ENCODE data around the gene CLUH. TPM values are rescaled to one million over a fixed set of nuclear protein-coding genes. Genes with fewer than 3 reads are reported as not detected.

The CLUH gene, protein sequence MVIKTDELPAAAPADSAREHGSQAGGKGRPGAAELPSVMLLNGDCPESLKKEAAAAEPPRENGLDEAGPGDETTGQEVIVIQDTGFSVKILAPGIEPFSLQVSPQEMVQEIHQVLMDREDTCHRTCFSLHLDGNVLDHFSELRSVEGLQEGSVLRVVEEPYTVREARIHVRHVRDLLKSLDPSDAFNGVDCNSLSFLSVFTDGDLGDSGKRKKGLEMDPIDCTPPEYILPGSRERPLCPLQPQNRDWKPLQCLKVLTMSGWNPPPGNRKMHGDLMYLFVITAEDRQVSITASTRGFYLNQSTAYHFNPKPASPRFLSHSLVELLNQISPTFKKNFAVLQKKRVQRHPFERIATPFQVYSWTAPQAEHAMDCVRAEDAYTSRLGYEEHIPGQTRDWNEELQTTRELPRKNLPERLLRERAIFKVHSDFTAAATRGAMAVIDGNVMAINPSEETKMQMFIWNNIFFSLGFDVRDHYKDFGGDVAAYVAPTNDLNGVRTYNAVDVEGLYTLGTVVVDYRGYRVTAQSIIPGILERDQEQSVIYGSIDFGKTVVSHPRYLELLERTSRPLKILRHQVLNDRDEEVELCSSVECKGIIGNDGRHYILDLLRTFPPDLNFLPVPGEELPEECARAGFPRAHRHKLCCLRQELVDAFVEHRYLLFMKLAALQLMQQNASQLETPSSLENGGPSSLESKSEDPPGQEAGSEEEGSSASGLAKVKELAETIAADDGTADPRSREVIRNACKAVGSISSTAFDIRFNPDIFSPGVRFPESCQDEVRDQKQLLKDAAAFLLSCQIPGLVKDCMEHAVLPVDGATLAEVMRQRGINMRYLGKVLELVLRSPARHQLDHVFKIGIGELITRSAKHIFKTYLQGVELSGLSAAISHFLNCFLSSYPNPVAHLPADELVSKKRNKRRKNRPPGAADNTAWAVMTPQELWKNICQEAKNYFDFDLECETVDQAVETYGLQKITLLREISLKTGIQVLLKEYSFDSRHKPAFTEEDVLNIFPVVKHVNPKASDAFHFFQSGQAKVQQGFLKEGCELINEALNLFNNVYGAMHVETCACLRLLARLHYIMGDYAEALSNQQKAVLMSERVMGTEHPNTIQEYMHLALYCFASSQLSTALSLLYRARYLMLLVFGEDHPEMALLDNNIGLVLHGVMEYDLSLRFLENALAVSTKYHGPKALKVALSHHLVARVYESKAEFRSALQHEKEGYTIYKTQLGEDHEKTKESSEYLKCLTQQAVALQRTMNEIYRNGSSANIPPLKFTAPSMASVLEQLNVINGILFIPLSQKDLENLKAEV (N-terminal part only)
- 11.4 and 14.4 TPM in 2 replicates for total RNA-seq (2014; rRNA removed; shearing (Covaris generic))

DNA sequence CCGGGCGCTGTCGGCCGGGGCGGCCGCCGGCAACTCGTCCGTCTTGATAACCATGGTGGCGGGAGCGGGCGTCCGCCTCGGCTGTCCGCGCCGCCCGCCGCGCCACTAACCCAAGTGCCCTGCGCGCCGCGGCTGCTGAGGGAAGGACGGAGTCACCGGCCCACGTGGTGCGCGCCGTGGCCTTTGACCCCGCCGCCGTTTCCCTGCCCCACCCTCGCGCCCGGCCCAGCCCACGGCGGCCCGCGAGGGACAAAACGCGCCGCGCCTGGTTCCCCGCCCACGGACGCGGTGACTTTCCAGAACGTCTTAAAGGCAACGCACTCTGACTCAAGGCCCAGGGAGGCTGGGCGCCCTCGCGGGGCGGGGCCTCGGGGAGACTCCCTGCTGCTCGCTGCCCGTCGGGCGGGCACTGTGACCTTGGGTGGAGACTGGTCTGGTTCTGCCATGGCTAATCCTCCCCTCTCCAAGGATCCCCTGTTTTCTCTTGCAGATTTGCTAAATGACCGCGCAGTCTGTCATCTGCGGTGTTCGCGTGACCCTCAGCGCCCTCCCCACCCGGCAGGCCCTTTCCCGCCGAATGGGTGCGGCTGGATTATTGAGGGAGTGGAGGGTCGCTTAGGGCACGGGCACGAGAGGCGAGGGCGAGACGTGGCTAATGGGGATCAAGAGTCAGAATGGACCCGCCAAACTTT, at the start of gene CLUH:
Gene CLUH, minus strand, starts transcription at position 157 of the 692 bp plus-strand sequence. Its CDS starts 103 bp downstream, at position 54.
- peak; percentile 82 for DNase-seq (ENCODE audit: low spot score)

DNA sequence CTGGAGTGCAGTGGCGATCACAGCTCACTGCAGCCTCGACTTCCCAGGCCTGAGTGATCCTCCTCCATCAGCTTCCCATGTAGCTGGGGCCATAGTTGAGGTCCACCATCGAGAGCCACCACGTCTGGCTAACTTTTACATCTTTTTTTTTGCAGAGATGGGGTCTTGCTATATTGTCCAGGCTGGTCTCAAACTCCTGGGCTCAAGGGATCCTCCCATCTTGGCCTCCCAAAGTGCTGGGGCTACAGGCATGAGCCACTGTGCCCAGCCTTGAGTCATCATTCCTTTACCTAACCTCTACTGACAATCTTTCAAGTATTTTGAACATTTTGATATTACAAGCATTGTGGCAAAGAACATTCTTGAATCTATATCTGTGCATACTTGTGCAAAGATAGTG, 47.3 kb upstream of the CLUH start:
- DNase-seq (ENCODE audit: low spot score), result no peak

DNA sequence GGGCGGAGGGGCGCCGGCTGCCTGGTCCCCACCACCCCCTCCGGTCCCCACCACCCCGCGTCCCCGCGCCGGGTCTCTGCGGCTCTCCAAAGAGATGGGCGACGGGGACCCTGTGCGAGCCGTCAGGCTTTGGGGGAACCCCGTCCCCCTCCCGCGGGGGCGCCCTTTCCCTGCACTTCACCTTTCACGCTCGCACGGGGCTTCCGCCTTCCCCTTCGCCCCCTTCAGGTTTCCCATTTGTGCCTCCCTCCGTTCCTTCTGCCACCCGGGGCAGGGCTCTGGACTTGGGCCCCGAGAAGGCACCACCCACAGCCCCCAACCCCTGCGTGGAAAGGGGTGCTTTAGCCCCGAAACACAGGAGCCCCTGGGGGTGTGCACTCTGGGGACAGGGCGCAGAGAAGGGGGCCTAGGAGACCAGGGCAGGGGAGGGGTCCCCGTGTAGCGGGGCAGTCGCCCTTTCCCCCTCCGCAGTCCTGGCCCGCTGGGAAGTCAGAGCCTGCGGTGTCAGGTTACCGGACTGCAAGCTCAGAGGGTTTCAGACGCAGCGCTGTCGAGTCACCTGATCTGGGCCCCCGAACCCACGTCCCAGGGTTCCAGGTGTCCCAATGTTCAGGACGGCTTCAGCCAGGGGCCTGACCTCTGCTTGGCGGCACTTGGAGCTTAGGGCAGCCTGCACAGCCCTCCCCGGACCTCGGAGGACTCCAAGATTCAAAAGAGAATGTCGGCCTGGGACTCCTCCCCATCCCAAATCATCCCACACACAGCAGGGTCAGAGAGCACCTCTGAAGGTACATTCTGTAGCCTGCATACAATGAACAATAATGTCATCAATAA, 44.5 kb upstream of the CLUH start:
- no peak for DNase-seq (ENCODE audit: low spot score)

DNA sequence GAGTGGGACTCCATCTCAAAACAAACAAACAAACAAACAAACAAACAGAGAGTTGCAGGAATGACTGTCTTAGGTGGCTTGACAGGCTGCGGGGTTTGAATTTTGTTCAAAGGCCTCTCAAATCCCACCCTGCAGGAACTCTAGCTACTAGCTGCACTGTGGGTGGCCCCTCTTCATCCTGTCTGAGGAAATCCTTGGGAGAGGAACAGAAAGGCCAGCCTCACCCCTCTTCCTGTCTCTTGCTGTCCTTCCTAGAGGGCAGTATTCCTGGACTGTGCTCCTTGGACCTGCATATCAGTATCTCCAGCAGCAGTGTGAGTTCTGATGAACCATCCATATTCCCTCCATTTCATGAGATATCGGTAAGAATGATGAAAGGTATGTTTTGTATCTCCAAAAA, 39.9 kb upstream of the CLUH start:
- no peak for DNase-seq (ENCODE audit: low spot score)

DNA sequence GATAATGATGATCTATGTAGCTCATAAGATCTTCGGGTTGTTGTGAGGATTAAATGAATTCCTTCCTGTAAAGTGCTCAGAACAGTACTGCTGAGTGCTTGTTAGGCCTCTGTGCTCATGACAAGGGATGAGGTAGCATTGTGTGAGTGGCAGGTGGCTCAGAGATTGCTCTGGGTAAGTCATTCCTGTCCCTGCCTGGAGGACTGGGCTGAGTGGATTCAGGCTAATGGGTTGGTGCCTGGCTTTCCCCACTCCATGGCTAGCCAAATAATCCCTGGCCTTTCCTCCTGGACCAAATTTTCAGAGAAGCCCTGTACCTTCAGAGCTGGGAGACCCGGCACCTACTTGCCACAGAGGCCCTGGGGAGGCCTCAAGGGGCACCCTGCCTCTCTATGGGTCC, 39.2 kb upstream of the CLUH start:
- DNase-seq (ENCODE audit: low spot score), result no peak

DNA sequence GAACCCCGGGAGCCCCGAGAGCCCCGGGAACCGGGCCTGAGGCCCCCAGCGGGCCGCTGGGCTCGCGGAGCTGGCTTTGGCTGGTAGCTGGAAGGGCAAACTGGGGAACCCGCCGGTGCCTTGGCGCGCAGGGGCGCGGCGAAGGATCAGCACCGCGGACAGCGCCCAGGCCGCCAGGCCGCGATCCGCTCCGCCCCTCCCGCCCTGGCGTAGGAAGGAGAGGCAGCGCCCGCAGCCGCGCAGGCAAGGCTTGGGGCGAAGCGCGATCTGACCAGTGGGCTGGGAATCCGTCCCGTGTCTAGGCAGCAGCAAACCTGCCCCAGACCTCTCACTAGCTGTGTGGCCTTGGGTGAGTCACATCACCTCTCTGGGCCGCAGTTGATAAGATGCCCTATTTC, 38.2 kb upstream of the CLUH start:
- peak; percentile 25 for DNase-seq (ENCODE audit: low spot score)

DNA sequence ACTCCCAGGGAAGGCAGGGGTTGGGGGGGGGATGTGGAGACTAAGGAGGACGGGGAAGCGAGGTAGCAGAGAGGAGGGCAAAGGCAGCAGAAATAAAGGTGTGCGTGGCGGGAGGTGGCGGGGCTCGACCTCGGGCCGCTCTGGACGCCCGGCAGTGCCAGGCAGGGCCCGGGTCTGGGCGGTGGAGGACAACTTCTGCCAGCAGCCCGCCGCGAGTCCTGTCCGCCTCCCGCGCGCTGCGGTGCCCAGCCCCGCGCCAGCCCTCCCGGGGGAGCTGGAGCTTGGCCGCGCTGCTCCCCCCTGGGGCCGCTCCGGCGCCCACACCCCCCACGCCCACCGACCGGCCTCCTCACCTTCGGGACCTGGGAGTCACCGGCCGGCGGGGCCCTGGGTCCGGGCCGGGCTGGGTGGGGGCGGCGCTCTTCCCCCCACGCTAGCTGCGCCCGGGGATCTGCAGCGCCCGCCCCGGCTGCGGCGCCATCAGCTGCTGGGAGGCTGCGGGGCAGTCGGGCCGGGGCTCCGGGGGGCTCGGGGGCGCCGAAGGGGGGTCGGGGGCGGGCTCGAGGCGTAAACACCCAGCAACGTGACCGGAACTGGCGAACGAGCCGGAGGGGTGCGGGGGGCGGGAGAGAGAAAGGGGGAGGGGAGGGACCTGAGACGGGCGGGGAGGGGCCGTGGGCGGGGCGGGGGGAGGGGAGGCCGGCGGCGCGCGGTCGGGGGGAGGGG, 37.7 kb upstream of the CLUH start, which contains the start of gene CCDC92B:
Gene CCDC92B, minus strand, starts transcription at position 595 of the 726 bp plus-strand sequence. CDS start 14,507 bp downstream, outside the sequence.
- DNase-seq (ENCODE audit: low spot score), result no peak

DNA sequence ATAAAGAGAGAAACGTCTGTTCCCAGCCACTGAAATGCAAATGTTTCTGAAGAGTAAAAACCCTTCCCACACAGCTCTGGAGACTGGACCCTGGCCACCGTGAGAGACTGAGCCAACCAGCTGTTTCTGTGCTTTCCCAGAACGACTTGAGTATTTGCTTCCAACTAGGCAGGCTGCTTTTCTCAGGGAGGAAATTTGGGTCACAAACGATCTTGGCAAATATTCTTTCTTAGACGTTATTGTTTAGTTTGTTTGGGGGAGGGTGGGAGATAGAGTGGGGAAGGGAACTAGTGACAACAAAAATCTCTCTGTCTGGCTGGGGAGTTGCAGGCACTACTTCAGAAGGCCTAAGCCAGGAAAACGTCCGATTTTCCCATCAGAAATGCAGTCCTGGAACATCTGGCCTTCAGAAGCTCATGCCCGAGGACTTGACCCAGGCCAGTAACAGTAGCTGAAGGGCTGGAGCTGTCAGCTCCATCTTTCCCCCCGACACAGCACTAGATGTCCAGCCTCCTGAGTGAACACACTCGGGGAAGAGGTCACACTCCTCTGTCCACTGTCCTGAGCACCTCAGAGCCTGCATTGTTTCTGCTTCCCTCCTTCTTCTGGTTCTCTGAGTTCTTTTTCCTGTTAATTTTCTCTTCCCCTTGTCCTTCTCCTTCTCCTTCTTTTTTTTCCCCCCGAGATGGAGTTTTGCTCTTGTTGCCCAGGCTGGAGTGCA, 33.9 kb upstream of the CLUH start:
- no peak for DNase-seq (ENCODE audit: low spot score)

DNA sequence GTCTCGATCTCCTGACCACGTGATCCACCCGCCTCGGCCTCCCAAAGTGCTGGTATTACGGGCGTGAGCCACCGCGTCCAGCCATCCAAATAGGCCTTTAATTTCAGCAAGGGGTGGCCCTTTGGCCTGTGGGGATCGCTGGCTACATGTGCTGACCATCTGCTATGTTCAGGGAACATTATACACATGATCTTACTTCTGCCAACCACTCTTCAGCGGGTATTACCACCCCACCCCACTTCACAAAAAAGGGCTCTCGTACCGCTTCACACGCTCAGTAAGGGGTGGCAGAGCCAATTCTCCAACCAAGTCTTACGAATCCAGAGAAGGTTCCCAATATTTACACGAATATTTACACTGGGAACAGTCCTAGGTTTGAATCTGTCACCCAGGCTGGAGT, 26.1 kb upstream of the CLUH start:
- no peak for DNase-seq (ENCODE audit: low spot score)

DNA sequence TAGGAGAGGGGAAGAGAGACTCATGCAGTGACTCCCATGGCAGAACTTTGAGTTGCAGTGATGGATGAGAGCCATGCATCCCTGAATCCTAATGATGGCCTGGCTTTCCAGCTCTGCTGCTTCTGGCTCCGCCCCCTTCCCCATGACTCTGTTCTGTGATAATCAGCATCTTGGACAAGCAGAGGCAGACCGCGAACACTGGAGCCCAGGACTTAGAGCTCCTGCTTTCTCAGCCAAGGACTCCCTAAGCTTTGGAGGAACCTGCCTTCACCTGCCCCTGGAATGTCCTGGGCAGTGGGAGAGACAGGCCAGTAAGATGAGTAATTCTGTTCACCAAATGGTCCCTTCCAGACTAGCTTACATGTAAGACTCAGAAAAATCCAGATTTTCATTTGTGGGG, 25.4 kb upstream of the CLUH start:
- no peak for DNase-seq (ENCODE audit: low spot score)

DNA sequence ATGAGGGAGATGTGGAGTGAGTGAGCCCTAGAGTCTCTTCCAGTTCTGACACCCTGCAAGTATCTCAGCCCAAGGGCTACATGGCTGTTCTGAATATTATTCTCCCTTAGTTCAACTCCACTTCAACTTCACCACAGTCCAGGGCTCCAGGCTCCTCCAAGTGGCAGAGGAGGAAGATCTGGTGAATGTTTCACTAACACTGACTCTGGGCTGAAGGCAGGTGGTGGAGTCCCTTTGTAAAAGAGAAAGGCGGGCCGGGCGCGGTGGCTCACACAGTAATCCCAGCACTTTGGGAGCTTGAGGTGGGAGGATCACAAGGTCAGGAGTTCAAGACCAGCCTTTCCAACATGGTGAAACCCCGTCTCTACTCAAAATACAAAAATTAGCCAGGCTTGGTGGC, 24.3 kb upstream of the CLUH start:
- DNase-seq (ENCODE audit: low spot score), result no peak

DNA sequence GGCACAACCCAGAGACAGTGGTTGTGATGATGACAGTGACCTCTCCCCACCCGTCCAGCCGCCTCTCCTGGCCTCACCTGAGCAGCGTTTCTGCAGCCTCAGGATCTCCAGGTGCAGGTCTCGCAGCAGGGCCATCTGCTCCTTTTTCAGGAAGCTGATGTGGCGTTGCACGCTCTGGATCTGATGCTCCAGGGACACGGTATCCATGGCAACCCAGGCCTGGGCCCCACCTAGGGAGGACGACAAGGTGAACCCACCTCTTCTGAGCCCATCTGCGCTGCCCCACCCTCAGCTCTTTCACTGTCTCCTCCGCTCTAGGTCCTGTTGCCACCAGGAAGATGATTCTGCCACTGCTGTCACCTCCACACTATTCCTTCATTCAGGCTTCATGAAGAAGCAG, 23.4 kb upstream of the CLUH start:
- no peak for DNase-seq (ENCODE audit: low spot score)

DNA sequence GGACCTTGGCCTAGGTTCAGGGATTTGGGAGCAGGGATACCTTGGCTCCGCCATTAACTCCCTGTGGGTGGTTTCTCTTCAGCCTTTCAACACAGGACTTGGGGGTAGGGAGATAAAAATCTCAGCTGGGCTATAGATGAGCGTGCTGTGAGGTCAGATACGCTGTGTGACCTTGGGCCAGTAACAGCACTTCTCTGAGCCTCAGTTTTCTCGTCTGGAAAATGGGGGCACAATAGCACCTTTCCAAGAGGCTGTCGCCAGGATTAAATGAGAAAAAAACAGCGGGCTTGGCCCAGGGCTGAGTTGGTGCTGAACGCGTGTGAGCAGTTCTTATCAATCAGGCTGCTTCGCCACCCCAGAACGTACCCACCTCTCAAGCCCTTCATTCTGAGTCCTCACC, 20.2 kb upstream of the CLUH start:
- no peak for DNase-seq (ENCODE audit: low spot score)

DNA sequence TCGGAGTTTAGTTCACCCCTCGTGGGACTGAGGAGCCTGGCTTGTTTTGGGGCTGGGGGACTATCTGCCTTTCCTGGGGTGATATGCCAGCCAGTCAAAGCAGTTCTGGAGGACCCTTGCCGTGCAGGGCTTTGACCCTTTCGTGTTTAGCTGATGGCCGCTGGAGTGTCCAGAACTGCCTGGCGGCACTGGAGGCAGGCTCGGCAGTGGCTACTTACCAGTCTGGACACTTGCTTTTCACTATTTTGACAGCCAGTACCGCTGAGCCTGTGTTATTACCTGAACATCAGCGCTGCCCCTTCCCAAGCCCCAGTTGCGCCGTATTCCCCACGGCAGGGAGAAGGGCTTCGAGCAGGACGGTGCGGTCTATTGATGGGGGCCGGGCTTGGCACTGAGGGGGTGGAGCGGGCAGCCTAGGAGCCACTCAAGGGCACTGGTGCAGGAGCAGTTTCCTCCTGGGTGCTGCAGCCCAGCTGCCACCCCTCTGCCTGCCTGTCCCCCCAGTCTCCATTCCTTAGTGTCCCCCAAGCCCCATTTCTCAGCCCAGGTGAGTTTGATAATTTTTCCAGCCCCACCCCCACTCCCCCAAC, 19.3 kb upstream of the CLUH start:
- DNase-seq (ENCODE audit: low spot score), result no peak

DNA sequence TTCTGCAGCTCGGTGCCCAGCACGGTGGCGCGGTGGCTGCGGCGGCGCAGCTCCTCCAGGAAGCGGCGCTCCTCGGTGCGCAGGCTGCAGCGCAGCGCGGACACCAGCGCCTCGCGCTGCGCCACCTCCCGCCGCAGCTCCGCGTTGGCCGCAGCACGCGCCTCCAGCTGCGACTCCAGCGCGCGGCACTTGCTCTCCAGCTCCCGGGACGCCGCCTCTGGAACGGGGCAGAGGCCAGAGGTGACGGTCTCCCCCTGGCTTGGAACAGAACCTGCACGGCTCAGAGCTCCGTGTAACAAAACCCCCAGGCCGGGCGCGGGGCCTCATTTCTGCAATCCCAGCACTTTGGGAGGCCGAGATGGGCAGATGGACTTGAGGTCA, 13.2 kb upstream of the CLUH start:
- DNase-seq (ENCODE audit: low spot score), result no peak

DNA sequence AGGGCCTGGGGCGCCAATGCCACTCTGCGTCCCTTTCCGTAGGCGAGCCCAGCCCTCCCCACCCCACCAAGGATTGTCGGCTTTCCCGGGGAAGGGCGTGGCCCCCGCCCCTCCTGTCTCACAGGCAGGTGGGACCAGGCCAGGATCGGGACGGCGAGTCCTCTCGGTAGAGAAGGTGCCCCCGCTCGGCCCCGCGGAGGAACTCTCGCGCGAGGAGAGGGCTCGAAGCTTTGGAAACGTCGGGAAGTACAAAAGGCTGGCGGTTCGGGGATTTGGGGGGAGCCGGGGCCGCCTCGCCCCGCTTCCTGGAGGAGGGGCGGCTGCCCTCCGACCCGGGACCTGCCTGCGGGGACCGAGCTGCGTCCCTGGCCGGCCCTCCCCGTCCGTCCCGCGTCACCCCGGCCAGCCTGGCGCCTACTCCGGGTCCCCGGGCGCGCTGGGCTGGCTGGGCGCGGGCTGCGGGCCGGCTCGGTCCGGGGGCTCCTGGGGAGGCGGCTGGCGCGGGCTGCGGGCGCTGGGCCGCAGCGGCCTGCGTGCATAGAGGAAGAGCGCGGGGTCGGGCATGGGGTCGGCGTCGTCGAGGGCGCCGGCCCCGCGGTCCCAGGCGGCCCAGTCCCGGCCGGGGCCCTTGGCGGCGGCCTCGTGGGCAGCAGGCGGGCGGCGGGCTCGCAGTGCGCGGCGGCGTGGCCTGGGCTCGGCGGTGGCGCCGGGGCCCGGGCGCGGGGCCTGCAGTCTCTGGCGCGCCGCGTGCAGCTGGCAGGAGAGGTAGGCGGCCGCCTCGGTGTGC, 12.6 kb upstream of the CLUH start:
- no peak for DNase-seq (ENCODE audit: low spot score)

DNA sequence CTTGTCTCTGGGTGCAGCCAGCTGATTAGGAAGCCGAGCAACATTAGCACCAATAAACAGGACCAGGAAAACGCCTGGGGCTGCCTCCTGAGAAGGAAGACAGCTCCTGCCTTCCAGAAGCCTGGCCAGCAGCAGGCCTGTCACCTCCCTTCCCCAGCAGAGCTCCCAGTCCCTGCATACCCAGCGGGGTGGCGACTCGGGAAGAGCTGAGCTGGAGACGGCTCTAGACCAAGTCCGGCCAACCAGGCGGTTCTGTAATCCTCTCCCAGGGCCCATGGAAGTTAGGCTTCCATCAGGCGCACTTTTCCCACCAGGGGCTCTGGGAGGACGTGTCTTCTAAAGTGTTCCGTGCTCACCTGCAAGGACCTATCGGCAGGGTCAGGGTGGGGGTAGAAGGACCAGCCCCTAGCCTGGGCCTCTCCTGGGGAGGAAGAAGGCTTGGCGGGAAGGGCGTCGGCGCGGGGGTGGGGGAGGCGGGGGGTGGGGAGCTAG, 12.0 kb upstream of the CLUH start:
- no peak for DNase-seq (ENCODE audit: low spot score)

DNA sequence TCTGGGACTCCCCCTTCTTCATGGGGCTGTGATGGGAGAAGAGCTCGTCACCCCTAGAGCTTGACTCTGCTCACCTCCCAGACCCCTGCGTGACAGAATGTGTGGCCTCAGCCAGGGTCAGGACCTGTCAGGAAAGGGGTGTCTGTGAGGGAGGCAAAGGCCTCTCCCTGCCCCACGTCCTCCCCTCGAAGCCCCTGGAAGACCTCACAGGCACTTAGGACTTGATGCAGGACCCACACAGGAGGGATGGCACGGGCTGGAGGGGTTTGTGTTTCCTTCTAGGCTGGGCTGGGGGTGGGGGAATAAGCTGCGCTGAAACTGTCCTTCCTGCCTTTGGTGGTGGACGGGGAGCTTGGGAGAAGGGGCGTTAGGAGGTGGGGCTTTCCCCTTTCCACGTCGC, 11.0 kb upstream of the CLUH start:
- DNase-seq (ENCODE audit: low spot score), result no peak

Measured in H4 (cell line).